K562 (cell line): ENCODE data around the gene MIDN. TPM values are rescaled to one million over a fixed set of nuclear protein-coding genes. Genes with fewer than 3 reads are reported as not detected.

ENCODE experiments used
- ATF3 ChIP-seq, 2 experiments: fragments of 450-650 bp in 1 of 2; sonication (generic) in 1 of 2; formaldehyde crosslinking in 1 of 2; IDR thresholded peaks in 1 of 2; conservative IDR thresholded peaks in 1 of 2; 2 replicates each; pipeline versions ENCODE4 v1.6.1 to v1.8.1; 2016 to 2023; ENCODE audit warnings: mild to moderate bottlenecking in 2 of 2, moderate library complexity in 2 of 2, inconsistent platforms in 1 of 2, missing genetic modification reagents in 1 of 2
- MECOM ChIP-seq: fragments of 250-450 bp; sonication (Bioruptor Pico); IDR thresholded peaks from 2 replicates; pipeline ENCODE4 v1.8.0; 2022; ENCODE audit warnings: inconsistent platforms
- NCOA1 ChIP-seq: fragments of 450-650 bp; IDR thresholded peaks from 2 replicates; pipeline ENCODE4 v1.6.1; 2016; ENCODE audit warnings: low read depth
- NFRKB ChIP-seq: fragments of 450-650 bp; IDR thresholded peaks from 2 replicates; pipeline ENCODE4 v1.6.1; 2016; ENCODE audit warnings: low read depth
- PHF20 ChIP-seq: fragments of 450-650 bp; IDR thresholded peaks from 2 replicates; pipeline ENCODE4 v1.6.1; 2018; ENCODE audit not compliant: partially characterized antibody
- POLR2B ChIP-seq: fragments of 450-650 bp; IDR thresholded peaks from 2 replicates; pipeline ENCODE4 v1.6.1; 2018; ENCODE audit warnings: low read depth; ENCODE audit not compliant: partially characterized antibody
- RAD51 ChIP-seq: fragments of 450-650 bp; IDR thresholded peaks from 2 replicates; pipeline ENCODE4 v1.7.1; 2016; ENCODE audit warnings: low read depth, mild to moderate bottlenecking, borderline replicate concordance
- RBM34 ChIP-seq: fragments of 200-400 bp; formaldehyde crosslinking; IDR thresholded peaks from 2 replicates; pipeline ENCODE4 v1.6.1; 2018; ENCODE audit warnings: low read length, borderline replicate concordance; ENCODE audit not compliant: insufficient read depth
- REST ChIP-seq, 2 experiments: fragments of 450-650 bp; formaldehyde crosslinking in 1 of 2; IDR thresholded peaks; 2 replicates each; pipeline versions ENCODE4 v1.4.0 to v1.6.1; 2014 to 2020; ENCODE audit warnings: mild to moderate bottlenecking in 2 of 2, borderline replicate concordance in 1 of 2, low read depth in 1 of 2
- SMAD1 ChIP-seq: fragments of 150-350 bp; IDR thresholded peaks from 2 replicates; pipeline ENCODE4 v1.6.1; 2014; ENCODE audit warnings: low read length, low read depth; ENCODE audit not compliant: partially characterized antibody
- YBX1 ChIP-seq: fragments of 450-650 bp; IDR thresholded peaks from 2 replicates; pipeline ENCODE4 v1.7.1; 2016; ENCODE audit warnings: mild to moderate bottlenecking
- ZNF311 ChIP-seq: fragments of 250-450 bp; sonication (Bioruptor Pico); IDR thresholded peaks from 2 replicates; pipeline ENCODE4 v1.4.0; 2020; ENCODE audit warnings: mild to moderate bottlenecking, moderate library complexity
- polyA plus RNA-seq, 8 experiments: library from polyadenylated mRNA; depleted of rRNA in 4 of 8; stranded (reverse) in 5 of 8; unstranded in 3 of 8; fragments of >200 nt; fragmentation: Nextera tagmentation in 2 of 8; fragmentation: Illumina TruSeq in 1 of 8; extraction: Ambion mirVana in 2 of 8; extraction: Trizol in 1 of 8; gene quantifications; 2 replicates each; pipeline versions ENCODE4 v1.2.1 to v1.2.3, GENCODE V29; 2011 to 2014; ENCODE audit warnings: inconsistent platforms in 1 of 8, missing spikeins in 1 of 8
- total RNA-seq, 7 experiments: library from RNA; depleted of rRNA in 6 of 7; stranded (reverse); fragments of >200 nt in 6 of 7; fragmentation: Illumina TruSeq in 2 of 7; extraction: Trizol in 2 of 7; gene quantifications; 2 replicates each; pipeline versions ENCODE4 v1.2.1 to v1.2.3, GENCODE V29; 2011 to 2021; ENCODE audit warnings: low replicate concordance in 1 of 7
- TF ChIP-seq, protein P1 (sequence below): fragments of 450-650 bp; formaldehyde crosslinking; IDR thresholded peaks from 2 replicates; pipeline ENCODE4 v1.4.0; 2022; ENCODE audit warnings: mild to moderate bottlenecking, moderate library complexity
- TF ChIP-seq, protein P2 (sequence below): sonication (generic); formaldehyde crosslinking; IDR thresholded peaks from 2 replicates; pipeline ENCODE4 v1.8.1; 2023; ENCODE audit warnings: mild to moderate bottlenecking, missing genetic modification reagents, moderate library complexity
- TF ChIP-seq, protein P3 (sequence below): sonication (generic); formaldehyde crosslinking; IDR thresholded peaks from 2 replicates; pipeline ENCODE4 v1.8.0; 2022; ENCODE audit warnings: missing genetic modification reagents, mild to moderate bottlenecking, moderate library complexity, borderline replicate concordance

Gene MIDN
- total and polyA plus RNA-seq, 9 of the 15 experiments (the other 6 are each of a cell fraction or from before 2014, with no cell fraction given) = 0.17 to 120 (median 10.1) TPM

- TF ChIP-seq, protein P1, sequence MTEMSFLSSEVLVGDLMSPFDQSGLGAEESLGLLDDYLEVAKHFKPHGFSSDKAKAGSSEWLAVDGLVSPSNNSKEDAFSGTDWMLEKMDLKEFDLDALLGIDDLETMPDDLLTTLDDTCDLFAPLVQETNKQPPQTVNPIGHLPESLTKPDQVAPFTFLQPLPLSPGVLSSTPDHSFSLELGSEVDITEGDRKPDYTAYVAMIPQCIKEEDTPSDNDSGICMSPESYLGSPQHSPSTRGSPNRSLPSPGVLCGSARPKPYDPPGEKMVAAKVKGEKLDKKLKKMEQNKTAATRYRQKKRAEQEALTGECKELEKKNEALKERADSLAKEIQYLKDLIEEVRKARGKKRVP (CRISPR knock-in tag) = peak; percentile 25; the same call in 1 of the 2 replicates
- TF ChIP-seq RBM34 (no peak), ATF3 (IDR thresholded peaks at IDR 0.05) (no peak), ATF3 (CRISPR knock-in tag; conservative IDR thresholded peaks at IDR 0.05) (no peak), SMAD1 (no peak), NCOA1 (0 out of 2 replicates have a peak, but pooled peaks have one; percentile 27), MECOM (CRISPR knock-in tag) (no peak), POLR2B (peak; percentile 90), PHF20 (peak; percentile 67), ZNF311 (CRISPR knock-in tag) (no peak; the same call in 1 of the 2 replicates), RAD51 (no peak), YBX1 (no peak), NFRKB (no peak), REST (IDR thresholded peaks at IDR 0.05; ENCODE audit: borderline replicate concordance) (no peak), REST (CRISPR knock-in tag; IDR thresholded peaks at IDR 0.05; ENCODE audit: low read depth) (0 out of 2 replicates have a peak, but pooled peaks have one; percentile 67)
- TF ChIP-seq, protein P2, sequence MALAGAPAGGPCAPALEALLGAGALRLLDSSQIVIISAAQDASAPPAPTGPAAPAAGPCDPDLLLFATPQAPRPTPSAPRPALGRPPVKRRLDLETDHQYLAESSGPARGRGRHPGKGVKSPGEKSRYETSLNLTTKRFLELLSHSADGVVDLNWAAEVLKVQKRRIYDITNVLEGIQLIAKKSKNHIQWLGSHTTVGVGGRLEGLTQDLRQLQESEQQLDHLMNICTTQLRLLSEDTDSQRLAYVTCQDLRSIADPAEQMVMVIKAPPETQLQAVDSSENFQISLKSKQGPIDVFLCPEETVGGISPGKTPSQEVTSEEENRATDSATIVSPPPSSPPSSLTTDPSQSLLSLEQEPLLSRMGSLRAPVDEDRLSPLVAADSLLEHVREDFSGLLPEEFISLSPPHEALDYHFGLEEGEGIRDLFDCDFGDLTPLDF (CRISPR knock-in tag) = no peak
- TF ChIP-seq, protein P3, sequence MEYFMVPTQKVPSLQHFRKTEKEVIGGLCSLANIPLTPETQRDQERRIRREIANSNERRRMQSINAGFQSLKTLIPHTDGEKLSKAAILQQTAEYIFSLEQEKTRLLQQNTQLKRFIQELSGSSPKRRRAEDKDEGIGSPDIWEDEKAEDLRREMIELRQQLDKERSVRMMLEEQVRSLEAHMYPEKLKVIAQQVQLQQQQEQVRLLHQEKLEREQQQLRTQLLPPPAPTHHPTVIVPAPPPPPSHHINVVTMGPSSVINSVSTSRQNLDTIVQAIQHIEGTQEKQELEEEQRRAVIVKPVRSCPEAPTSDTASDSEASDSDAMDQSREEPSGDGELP (CRISPR knock-in tag) = no peak; the same call in 1 of the 2 replicates
Observed at GRCh38 chr19:1259206-1259875, 11.0 kb downstream of the MIDN start (continued).
